ENCODE measurements around the gene FAM222A.

DNA sequence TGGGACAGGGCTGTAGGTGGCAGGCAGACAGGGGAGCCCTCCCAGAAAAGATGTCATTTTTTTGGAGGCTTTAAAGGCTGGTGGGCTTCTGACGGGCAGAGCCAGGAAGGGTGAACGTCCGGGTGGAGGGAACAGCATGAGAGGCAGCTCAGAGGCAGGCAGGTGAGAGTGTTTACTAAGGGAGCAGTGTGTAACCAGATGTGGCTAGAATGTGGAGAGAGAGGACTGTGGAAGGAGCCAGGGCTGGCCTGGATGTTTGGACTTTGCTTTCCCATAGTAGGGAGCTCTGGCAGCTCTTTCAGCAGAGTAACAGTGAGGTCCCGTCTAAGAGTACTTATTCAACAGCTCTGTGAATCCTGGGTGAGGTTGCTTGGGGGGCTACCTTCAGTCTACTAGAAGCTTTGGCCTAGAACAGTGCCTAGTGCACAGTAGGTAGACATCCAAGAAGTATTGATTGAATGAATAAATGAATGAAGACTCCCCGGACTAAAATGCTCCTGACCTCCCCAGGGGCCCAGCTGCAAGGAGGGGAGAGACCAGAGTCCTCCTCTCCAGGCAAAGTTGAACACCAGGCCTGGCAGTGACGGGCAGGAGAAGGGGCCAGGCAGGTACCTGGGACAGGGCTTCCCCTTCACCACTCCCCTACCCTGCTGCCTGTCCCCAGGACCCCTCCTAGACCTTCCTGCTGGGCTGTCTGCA, 8.5 kb downstream of the FAM222A start:
- no peak for TF ChIP-seq POLR2A (IDR thresholded peaks at IDR 0.05; ENCODE audit: low read length)
- TF ChIP-seq GATA1 (IDR thresholded peaks at IDR 0.05; ENCODE audit: low read depth, low read length) = no peak

Data from erythroblast (primary cell).